ENCODE data around the gene PTH2R. TPM values are rescaled to one million over a fixed set of nuclear protein-coding genes. Genes with fewer than 3 reads are reported as not detected.

PTH2R gene
- total RNA-seq, 1 donor from 2014 or later = not detected

DNA sequence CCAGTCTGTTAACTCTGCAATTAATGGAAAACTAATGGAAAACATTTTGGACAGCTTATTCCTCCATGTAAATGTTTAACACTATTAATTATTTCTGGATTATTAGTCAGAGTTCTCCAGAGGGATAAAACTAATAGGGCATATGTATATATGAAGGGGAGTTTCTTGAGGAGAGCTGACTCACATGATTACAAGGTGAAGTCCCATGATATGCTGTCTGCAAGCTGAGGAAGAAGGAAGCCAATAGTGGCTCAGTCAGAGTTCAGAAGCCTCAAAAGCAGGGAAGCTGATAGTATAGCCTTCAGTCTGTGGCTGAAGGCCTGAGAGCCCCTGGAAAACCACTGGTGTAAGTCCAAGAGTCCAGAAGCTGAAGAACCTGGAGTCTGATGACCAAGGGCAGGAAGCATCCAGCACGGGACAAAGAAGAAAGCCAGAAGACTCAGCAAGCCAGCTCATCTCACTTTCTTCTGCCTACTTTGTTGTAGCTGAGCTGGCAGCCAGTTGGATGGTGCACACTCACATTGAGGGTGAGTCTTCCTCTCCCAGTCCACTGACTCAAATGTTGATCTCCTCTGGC, 136.0 kb downstream of the PTH2R start:
- H3K4me3 Mint-ChIP-seq (ENCODE audit: unreplicated experiment) = no peak overlapping the region
- no peaks in the 10 kb centered on the region for H3K36me3 Mint-ChIP-seq (ENCODE audit: low read depth, unreplicated experiment)
- no peaks in the 10 kb centered on the region for H3K9me3 Mint-ChIP-seq (ENCODE audit: unreplicated experiment)
- no peak for DNase-seq (ENCODE audit: low spot score)
- TF ChIP-seq, protein P1, sequence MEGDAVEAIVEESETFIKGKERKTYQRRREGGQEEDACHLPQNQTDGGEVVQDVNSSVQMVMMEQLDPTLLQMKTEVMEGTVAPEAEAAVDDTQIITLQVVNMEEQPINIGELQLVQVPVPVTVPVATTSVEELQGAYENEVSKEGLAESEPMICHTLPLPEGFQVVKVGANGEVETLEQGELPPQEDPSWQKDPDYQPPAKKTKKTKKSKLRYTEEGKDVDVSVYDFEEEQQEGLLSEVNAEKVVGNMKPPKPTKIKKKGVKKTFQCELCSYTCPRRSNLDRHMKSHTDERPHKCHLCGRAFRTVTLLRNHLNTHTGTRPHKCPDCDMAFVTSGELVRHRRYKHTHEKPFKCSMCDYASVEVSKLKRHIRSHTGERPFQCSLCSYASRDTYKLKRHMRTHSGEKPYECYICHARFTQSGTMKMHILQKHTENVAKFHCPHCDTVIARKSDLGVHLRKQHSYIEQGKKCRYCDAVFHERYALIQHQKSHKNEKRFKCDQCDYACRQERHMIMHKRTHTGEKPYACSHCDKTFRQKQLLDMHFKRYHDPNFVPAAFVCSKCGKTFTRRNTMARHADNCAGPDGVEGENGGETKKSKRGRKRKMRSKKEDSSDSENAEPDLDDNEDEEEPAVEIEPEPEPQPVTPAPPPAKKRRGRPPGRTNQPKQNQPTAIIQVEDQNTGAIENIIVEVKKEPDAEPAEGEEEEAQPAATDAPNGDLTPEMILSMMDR (IDR thresholded peaks at IDR 0.05; ENCODE audit: unreplicated experiment) = no peak
- peaks cover 2% of the 10 kb centered on the region for H3K4me1 Mint-ChIP-seq (ENCODE audit: unreplicated experiment)
- H3K27me3 Mint-ChIP-seq (ENCODE audit: unreplicated experiment) = no peaks in the 10 kb centered on the region
- H3K27ac Mint-ChIP-seq (ENCODE audit: unreplicated experiment) = no peak overlapping the region

Other genes starting within 250 kb of the PTH2R start
- not detected for gene CRYGA, start 243.2 kb upstream of the PTH2R start, total RNA-seq (ENCODE audit: unreplicated experiment)
- gene C2orf80, start 216.8 kb upstream of the PTH2R start, total RNA-seq (ENCODE audit: unreplicated experiment) = not detected
- 171 TPM for gene IDH1, start 151.7 kb upstream of the PTH2R start, total RNA-seq (ENCODE audit: unreplicated experiment)
- gene PIKFYVE, start 140.5 kb upstream of the PTH2R start, total RNA-seq (ENCODE audit: unreplicated experiment) = 52.7 TPM

All from endothelial cell (in vitro differentiated cells).